GM19467 (cell line): Measurements from ENCODE around the gene ATF7IP2.
"Not testable (repeated sequence)": the region's sequence is repeated elsewhere in the genome, so short reads cannot be mapped to it uniquely, and the experiment has no call there.

ENCODE experiments used
- ATAC-seq: cut with Tn5 transposase; IDR thresholded peaks from one replicate; pipeline ENCODE4 v1.9.1; 2021; ENCODE audit warnings: mild to moderate bottlenecking, moderate library complexity; ENCODE audit not compliant: unreplicated experiment

The ATF7IP2 gene

DNA sequence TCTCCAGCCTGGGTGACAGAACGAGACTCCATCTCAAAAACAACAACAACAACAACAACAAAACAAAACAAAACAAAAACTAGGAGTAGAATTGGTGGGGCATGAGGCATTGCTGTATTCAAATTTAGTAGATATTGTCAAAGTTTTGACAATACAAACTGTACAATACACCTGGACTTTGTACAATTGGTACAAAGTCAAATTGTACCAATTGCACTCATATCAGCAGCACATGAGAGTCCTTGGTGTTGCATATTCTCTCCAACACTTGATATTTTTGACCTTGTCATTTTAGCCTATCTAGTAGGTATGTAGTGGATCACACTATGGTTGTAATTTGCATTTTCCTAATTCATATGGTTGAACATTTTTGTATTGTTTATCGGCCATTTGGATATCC, 14.3 kb upstream of the ATF7IP2 start:
- ATAC-seq = no peak

DNA sequence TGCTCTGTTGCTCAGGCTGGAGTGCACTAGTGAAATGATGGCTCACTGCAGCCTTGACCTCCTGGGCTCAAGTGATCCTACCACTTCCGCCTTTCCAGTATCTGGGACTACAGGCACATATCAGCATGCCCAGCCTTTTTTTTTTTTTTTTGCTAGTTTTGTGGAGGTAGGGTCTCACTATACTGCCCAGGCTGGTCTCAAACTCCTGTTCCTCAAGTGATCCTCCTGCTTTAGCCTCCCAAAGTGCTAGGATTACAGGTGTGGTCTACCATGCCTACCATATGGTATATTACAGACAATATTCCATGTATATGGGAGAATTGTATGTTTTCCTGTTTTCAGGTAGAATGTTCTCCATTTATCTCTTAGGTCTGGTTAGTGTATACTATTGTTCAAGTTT, 12.3 kb upstream of the ATF7IP2 start:
- no peak for ATAC-seq

DNA sequence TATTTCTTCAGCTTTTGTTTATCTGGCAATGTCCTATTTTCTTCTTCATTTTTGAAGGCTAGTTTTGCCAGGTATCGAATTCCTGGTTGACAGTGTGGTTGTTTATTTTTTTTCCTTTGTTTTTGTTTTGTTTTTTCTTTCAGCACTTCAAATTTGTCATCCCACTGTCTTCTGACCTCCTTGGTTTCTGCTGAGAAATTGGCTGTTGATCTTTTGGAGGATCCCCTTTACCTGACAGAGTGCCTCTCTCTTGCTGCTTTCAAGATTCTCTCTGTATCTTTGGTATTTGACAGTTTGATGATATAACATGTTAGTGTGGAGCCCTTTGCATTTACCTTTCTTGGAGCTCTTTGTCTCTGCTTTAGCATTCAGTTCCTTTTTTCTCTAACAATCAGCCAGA, 9.6 kb upstream of the ATF7IP2 start:
- no peak for ATAC-seq

DNA sequence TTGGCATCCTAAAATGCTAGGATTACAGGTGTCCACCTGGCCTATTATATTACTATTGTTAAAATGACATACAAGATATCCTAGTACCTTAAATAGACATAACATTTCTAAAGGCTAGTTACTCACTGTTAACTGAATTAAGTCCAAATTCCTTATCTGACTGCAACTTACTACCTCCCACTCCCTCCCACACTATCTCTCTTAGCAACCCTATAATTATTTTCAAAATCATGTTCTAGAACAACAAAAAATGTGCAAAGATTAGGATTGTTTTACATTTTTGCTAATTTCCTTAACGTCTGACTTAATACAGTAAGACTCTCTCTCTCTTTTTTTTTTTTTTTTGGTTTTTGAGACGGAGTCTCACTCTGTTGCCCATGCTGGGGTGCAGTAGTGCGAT, 2.2 kb upstream of the ATF7IP2 start:
- no peak for ATAC-seq

DNA sequence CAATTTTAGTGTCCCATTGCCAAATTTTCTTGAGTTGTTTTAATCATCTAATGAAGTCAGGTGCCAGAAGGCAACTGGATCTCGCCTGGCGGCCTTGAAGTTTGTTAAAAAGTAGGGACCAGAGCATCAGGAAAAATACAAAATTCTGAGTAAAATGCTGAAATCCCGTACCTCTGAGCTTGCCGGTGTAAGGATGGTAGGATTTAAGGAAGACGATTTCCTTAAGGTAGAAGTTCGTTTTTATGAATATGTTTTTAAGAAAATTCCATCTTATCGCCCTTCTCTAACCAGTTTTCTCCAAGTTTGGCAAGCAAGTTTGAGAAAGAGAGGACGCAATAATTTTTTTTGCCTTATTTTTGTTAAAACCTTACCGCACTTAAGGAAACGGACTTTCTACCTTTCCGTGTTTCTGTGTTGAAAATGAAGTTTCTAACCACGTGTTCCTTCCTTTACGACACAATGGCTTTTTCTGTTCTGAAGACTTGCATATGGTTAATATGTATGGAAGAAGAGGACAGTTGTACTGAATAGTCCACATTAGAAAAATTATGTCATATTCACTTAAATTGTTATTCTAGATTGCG, 748 bp downstream of the ATF7IP2 start:
- ATAC-seq = no peak

DNA sequence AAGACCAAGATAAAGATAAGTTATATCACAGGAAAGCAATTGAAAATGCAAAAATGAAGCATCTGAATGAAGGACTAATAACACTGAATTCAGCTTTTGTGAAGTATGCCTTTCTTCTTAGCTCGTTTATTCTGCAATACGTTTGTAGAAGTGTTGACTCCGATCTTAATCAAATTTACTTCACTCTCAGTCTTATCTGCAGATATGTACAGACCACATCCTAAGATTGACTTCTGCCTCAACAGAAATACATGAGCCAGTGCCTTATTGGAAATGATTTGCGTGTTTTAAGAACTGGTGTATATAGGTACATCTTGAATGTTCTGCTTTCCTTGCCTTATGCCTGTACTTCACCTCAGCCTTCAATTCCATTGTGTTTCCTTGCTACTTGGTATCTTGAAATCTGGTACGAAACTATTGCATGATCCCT, 1.3 kb downstream of the ATF7IP2 start:
- ATAC-seq = no peak

DNA sequence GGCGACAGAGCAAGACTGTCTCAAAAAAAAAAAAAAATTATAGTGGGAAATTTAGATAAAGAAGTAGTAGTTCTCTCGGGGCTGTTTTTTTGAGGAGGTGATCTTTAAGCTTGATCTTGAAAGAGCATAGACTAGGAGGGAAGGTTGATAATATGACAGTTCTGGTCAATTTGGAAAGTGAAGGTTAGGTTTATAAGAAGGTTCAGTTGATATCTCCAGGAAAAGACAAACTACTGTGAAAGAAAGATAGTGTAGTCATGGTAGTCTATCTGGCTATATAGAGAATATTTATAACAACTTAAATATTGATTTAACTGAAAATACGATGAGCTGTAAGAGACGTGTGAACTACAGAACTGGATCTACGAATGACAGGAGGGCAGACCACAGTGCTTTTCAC, 3.1 kb downstream of the ATF7IP2 start:
- ATAC-seq = no peak

DNA sequence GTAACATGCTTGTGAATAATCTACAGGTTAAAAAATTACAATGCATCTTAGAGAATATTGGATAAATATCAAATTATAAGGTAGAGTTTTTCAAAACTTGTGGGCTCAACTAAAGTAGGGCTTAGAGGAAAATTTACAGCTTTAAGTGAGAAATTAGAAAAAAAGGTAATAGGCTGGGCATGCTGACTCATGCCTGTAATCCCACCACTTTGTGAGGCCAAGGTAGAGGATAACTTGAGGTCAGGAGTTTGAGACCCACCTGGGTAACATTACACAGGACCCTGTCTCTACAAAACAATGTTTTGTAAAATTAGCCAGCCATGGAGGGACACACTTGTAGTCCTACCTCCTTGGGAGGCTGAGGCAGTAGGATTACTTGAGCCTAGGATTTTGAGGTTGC, 4.5 kb downstream of the ATF7IP2 start:
- ATAC-seq = no peak

DNA sequence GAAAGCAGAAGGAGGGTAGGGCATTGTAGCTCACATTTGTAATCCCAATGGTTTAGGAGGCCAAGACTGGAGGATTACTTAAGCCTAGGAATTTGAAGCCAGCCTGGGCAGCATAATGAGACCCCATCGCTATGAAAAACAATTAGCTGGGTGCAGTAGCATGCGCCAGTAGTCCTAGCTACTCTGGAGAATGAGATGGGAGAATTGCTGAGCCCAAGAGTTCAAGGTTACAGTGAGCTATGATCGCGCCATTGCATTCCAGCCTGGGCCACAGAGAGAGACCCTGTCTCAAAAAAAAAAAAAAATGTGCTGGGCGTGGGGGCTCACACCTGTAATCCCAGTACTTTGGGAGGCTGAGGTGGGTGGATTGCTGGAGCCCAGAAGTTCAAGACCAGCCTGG, 5.0 kb downstream of the ATF7IP2 start:
- ATAC-seq = no peak

DNA sequence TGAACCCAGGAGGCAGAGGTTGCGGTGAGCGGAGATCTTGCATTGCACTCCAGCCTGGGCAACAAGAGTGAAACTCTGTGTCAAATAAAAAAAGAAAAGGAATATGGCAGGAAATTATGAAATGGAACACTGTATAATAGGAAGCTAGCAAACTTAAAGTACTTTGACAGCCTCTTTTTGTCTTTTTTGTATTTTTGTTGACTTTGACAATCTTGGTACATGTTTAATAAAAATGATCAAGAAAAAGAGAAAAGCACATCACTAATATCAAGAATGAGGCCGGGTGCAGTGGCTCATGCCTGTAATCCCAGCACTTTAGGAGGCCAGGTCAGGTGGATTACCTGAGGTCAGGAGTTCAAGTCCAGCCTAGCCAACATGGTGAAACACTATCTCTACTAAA, 5.5 kb downstream of the ATF7IP2 start:
- no peak for ATAC-seq

DNA sequence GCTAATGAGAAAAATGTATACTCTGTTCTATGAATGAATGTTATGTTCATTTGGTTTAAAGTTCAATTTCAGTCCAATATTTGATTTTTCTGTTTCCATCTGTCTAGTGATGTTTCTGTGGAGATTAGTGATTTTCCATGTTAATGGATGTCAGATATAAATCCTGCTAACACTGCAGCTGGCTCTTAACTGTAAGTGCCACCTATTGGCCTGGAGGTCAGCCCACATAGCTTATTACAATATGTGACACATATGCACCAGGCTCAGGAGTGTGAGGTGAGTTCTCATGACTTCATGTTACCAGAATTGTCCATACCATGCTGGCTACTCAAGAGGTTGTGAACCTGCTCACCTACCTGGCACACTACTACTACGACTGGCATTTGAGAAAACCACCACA, 17.1 kb downstream of the ATF7IP2 start:
- no peak for ATAC-seq

DNA sequence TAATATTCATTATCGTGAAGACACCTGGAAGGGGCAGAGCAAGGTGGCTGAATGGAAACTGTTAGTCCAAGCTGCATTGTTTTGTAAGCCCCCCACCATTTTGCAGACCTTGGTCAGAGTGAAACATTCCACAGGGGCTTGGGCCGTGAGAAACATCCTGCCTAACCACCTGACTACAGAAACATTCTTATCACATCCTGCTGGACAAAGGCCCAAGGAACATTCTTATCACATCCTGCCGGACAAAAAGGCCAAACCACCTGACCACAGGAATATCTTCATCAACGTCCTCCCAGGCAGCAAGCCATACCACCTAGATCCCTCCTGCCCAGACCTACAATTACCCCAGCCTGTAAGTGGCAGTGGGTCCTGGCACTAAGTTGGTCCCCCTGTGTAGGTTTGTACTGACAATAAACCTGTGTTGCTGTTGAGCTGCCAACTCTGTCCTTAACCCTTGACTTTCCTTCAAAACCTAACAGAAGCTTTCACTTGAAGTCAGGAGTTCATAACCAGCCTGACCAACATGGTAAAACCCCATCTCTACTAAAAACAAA, 19.6 kb downstream of the ATF7IP2 start:
- no peak for ATAC-seq

DNA sequence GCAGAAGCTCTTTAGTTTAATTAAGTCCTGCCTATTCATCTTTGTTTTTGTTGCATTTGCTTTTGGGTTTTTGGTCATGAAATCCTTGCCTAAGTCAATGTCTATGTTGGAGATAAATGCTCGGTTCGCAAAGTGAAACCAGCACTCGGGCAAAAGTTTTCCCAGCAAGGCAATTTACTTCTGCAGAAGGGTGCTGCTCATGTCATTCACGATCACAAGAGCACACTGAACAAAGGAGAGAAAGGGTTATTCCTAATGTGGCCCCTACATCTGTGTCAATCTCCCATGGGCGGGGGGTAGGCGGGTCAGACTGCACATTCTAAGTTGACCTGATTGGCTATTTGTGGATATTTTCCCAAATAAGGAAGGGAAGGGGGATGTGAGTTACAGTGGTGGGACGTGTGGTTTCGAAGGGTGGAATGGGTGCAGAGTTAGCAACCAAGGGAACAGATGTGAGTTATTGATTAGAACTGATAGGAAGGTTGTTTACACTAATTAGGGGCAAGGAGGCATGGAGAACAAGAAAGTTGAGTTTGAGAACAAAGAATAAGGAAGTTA, 23.0 kb downstream of the ATF7IP2 start:
- no peak for ATAC-seq

DNA sequence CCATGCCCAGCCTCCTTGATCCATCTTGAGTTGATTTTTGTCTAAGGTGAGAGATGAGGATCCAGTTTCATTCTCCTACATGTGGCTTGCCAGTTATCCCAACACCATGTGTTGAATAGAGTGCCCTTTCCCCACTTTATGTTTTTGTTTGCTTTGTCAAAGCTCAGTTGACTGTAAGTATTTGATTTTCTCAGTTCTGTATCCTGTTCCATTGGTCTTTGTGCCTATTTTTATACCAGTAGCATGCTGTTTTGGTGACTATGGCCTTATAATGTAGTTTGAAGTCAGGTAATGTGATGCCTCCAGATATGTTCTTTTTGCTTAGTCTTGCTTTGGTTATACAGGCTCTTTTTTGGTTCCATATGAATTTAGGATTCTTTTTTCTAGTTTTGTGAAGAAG, 23.9 kb downstream of the ATF7IP2 start:
- ATAC-seq = not testable (repeated sequence)

DNA sequence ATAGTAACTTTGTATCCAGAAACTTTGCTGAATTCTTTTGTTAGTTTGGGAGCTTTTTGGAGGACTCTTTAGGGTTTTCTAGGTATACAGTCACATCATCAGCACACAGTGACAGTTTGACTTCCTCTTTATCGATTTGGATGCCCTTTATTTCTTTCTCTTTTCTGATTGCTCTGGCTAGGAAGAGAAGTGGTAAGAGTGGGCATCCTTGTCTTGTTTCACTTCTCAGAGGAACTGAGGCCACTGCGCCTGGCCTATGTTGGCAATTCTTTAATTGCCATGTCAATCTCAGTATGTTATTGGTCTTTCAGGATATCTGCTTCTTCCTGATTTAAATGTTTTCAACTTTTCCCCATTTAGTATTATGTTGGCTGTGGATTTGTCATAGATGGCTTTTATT, 24.6 kb downstream of the ATF7IP2 start:
- no peak for ATAC-seq

DNA sequence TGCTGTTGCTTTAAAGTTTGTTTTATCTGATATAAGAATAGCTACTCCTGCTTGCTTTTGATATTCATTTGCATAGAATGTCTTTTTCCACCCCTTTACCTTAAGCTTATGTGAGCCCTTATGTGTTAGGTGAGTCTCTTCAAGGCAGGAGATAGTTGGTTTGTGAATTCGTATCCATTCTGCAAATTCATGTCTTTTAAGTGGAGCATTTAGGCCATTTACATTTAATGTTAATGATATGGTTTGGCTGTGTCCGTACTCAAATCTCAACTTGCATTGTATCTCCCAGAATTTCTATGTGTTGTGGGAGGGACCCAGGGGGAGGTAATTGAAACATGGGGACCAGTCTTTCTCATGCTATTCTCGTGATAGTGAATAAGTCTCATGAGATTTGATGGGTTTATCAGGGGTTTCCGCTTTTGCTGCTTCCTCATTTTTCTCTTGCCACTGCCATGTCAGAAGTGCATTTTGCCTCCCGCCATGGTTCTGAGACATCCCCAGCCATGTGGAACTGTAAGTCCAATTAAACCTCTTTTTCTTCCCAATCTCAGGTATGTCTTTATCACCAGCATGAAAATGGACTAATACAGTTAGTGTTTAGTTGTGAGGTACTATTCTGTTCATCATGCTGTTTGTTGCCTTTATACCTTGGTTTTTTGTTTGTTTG, 27.2 kb downstream of the ATF7IP2 start:
- no peak for ATAC-seq

DNA sequence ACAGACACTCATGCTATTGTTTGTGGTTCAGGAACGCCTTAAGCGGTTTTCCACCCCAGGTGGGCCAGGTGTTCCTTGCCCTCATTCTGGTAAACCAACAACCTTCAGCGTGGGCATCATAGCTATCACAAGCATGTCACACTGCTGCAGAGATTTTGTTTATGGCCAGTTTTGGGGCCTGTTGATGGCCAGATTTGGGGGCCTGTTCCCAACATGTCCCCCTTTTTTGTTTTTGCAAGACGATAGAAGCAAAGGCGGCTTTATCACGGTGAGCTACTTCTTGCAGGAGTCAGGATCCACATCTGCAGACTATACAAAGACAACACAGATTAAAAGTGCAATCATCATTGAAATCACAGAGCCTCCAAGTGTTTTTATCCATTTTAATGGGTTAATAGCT, 32.3 kb downstream of the ATF7IP2 start:
- not testable (repeated sequence) for ATAC-seq

DNA sequence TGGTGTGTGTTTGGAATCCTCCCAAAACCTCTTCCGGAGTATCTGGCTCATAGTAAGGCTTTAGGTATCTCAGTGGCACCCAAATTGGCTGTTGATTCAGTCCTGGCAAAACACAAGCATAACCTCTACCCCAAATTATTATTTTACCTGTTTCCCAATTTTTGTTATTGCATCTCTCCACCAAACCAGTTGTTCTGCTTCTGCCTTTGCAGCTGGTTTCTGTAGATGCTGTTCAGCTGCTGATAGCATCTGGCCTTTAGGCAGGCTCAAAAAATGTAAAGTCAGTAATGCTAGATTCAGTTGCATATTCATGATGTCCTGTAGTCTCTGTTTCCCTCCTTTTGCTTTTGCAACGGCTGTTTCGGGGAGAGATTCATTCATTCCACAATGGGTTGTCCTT, 33.8 kb downstream of the ATF7IP2 start:
- no peak for ATAC-seq

DNA sequence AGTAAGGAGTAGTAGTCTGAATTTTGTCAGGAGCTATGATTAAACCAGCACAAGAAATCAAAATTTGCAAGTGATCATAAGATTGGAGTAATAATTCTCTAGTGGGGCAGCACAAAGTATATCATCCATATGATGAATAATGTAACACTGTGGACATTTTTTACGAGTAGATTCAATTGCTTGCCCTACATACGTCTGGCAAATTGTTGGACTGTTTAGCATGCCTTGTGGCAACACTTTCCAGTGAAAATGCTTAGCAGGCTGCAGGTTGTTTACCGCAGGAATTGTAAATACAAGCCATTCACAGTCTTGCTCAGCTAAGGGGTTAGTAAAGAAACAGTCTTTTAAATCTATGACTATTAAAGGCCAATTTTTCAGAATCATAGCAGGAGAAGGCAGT, 35.7 kb downstream of the ATF7IP2 start:
- no peak for ATAC-seq

DNA sequence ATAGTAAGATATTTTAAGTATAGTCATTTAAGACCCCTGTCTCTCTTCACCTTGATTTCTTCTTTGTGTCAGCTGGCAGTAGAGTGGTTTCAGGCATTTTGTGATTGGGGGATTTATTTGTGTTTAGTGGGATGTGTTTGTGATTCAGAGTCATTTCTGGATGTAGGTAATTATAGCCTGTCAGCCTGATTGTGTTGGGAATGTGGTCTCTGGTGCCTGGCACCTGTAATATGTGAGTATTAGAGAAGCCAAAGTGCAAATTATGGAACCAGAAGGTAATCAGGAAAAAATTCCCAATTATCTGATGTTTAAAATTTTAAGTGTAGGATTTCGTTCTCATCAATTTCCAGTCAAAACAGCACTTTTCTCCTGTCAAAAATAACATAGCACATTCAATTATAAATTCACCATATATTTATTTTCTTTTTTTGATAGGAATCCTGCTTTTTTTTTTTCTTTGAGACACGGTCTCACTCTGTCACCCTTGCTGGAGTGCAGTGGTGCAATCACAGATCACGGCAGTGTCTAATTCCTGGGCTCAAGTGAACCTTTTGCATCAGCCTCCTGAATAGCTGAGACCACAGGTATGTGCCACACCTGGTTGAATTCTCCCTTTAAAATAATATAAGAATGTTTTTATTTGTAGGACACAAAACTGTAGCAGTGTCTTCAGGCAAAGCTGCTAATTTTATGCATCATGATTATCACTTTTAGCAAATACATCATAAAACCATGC, 42.7 kb downstream of the ATF7IP2 start:
- ATAC-seq = no peak

DNA sequence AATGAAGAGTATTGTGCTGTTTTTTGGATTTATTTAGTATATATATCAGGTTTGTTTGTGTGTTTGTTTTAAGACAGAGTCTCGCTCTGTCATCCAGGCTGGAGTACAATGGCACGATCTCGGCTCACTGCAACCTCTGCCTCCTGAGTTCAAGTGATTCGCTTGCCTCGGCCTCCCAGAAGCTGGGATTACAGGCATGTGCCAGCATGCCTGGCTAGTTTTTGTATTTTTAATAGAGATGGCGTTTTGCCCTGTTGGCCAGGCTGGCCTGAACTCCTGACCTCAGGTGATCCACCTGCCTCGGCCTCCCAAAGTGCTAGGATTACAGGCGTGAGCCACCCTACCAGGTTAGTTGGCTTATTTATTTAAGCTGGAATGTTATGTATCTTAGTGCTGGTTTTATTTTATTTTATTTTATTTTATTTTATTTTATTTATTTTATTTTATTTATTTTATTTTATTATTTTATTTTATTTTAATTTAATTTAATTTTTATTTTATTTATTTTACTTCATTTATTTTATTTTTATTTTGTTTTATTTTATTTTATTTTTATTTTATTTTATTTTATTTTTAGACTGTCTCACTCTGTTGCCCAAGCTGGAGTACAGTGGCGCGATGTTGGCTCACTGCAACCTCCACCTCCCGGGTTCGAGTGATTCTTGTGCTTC, 43.6 kb downstream of the ATF7IP2 start:
- ATAC-seq = not testable (repeated sequence)
